Measurements from ENCODE around the gene CD207.
"Not testable (repeated sequence)": the region's sequence is repeated elsewhere in the genome, so short reads cannot be mapped to it uniquely, and the experiment has no call there.

CD207 gene

GRCh38 chr2:70835643-70836042 is at the start of gene CD207:
Gene CD207 (minus strand): TSS chr2:70835816. CDS start chr2:70835776, 40 bp downstream.
- no peaks in the 10 kb centered on the region for H3K36me3 Mint-ChIP-seq (ENCODE audit: insufficient read depth)

GRCh38 chr2:70878543-70878942 is 42.9 kb upstream of the CD207 start:
- peaks cover 98% of the 10 kb centered on the region for H3K27me3 Mint-ChIP-seq
- H3K27ac Mint-ChIP-seq (ENCODE audit: low read depth); H3K36me3 Mint-ChIP-seq (ENCODE audit: insufficient read depth); H3K4me1 Mint-ChIP-seq; ATAC-seq (replicated peaks; ENCODE audit: extremely low read depth, poor library complexity, severe bottlenecking); DNase-seq (ENCODE audit: low spot score in 2 of 2); H3K4me3 Mint-ChIP-seq; H3K9me3 Mint-ChIP-seq: not testable (repeated sequence)

More at GRCh38 chr2:70835643-70836042, at the start of gene CD207:
- Mint-ChIP-seq H3K27me3 (no peaks in the 10 kb centered on the region), H3K4me1 (no peaks in the 10 kb centered on the region), H3K27ac (ENCODE audit: low read depth) (peak within 1 kb of the TSS; percentile 75), H3K4me3 (no peak within 1 kb of the TSS), H3K9me3 (no peaks in the 10 kb centered on the region)
- ATAC-seq (replicated peaks; ENCODE audit: extremely low read depth, poor library complexity, severe bottlenecking) = no peak
- no peak for DNase-seq (ENCODE audit: low spot score in 2 of 2)

GRCh38 chr2:70876138-70876537 is 40.5 kb upstream of the CD207 start:
- not testable (repeated sequence) for H3K36me3 Mint-ChIP-seq (ENCODE audit: insufficient read depth); H3K9me3 Mint-ChIP-seq; H3K27ac Mint-ChIP-seq (ENCODE audit: low read depth); H3K4me1 Mint-ChIP-seq; DNase-seq (ENCODE audit: low spot score in 2 of 2); H3K4me3 Mint-ChIP-seq; ATAC-seq (replicated peaks; ENCODE audit: extremely low read depth, poor library complexity, severe bottlenecking)
- H3K27me3 Mint-ChIP-seq = peaks cover 98% of the 10 kb centered on the region

- Mint-ChIP-seq H3K36me3 (ENCODE audit: insufficient read depth) (peaks cover 3% of the 10 kb centered on the region), H3K4me1 (peaks cover 7% of the 10 kb centered on the region), H3K27me3 (peaks cover 72% of the 10 kb centered on the region), H3K9me3 (no peaks in the 10 kb centered on the region), H3K27ac (ENCODE audit: low read depth) (no peak overlapping the region), H3K4me3 (no peak overlapping the region)
- ATAC-seq (replicated peaks; ENCODE audit: extremely low read depth, poor library complexity, severe bottlenecking) = no peak
- DNase-seq (ENCODE audit: low spot score in 2 of 2) = no peak
Measured at GRCh38 chr2:70873541-70873940, 37.9 kb upstream of the CD207 start.

GRCh38 chr2:70871398-70872211 is 36.0 kb upstream of the CD207 start:
- H3K27me3 Mint-ChIP-seq = peaks cover 53% of the 10 kb centered on the region
- H3K27ac Mint-ChIP-seq (ENCODE audit: low read depth) = no peak overlapping the region
- peak overlapping the region; percentile 36 for H3K4me3 Mint-ChIP-seq
- ATAC-seq (replicated peaks; ENCODE audit: extremely low read depth, poor library complexity, severe bottlenecking) = peak; percentile 68
- no peaks in the 10 kb centered on the region for H3K9me3 Mint-ChIP-seq
- peaks cover 7% of the 10 kb centered on the region for H3K4me1 Mint-ChIP-seq
- H3K36me3 Mint-ChIP-seq (ENCODE audit: insufficient read depth) = peaks cover 2% of the 10 kb centered on the region
- DNase-seq (ENCODE audit: low spot score in 2 of 2) = peak; percentile 57 to 71

GRCh38 chr2:70870790-70871189 is 35.2 kb upstream of the CD207 start:
- no peak overlapping the region for H3K4me3 Mint-ChIP-seq
- no peaks in the 10 kb centered on the region for H3K9me3 Mint-ChIP-seq
- H3K27me3 Mint-ChIP-seq = peaks cover 44% of the 10 kb centered on the region
- H3K36me3 Mint-ChIP-seq (ENCODE audit: insufficient read depth) = peaks cover 2% of the 10 kb centered on the region
- DNase-seq (ENCODE audit: low spot score in 2 of 2) = no peak
- peaks cover 7% of the 10 kb centered on the region for H3K4me1 Mint-ChIP-seq
- no peak overlapping the region for H3K27ac Mint-ChIP-seq (ENCODE audit: low read depth)
- ATAC-seq (replicated peaks; ENCODE audit: extremely low read depth, poor library complexity, severe bottlenecking) = no peak

GRCh38 chr2:70868970-70869369 is 33.4 kb upstream of the CD207 start:
- Mint-ChIP-seq H3K4me1 (peaks cover 7% of the 10 kb centered on the region), H3K27ac (ENCODE audit: low read depth) (no peak overlapping the region), H3K36me3 (ENCODE audit: insufficient read depth) (peaks cover 2% of the 10 kb centered on the region), H3K9me3 (no peaks in the 10 kb centered on the region), H3K27me3 (peaks cover 28% of the 10 kb centered on the region), H3K4me3 (no peak overlapping the region)
- ATAC-seq (replicated peaks; ENCODE audit: extremely low read depth, poor library complexity, severe bottlenecking) = no peak
- no peak for DNase-seq (ENCODE audit: low spot score in 2 of 2)

- ATAC-seq (replicated peaks; ENCODE audit: extremely low read depth, poor library complexity, severe bottlenecking) = no peak
- H3K36me3 Mint-ChIP-seq (ENCODE audit: insufficient read depth) = no peaks in the 10 kb centered on the region
Measured at GRCh38 chr2:70861777-70862625, 26.4 kb upstream of the CD207 start.

GRCh38 chr2:70855667-70856066 is 20.1 kb upstream of the CD207 start:
- H3K27me3 Mint-ChIP-seq = no peaks in the 10 kb centered on the region
- peaks cover 24% of the 10 kb centered on the region for H3K4me1 Mint-ChIP-seq
- ATAC-seq (replicated peaks; ENCODE audit: extremely low read depth, poor library complexity, severe bottlenecking) (no peak), DNase-seq (ENCODE audit: low spot score in 2 of 2) (no peak)
- H3K4me3 Mint-ChIP-seq = no peak overlapping the region
- H3K9me3 Mint-ChIP-seq = no peaks in the 10 kb centered on the region
- no peak overlapping the region for H3K27ac Mint-ChIP-seq (ENCODE audit: low read depth)
- peaks cover 2% of the 10 kb centered on the region for H3K36me3 Mint-ChIP-seq (ENCODE audit: insufficient read depth)

More at GRCh38 chr2:70861777-70862625, 26.4 kb upstream of the CD207 start:
- Mint-ChIP-seq H3K4me3 (no peak overlapping the region), H3K27ac (ENCODE audit: low read depth) (no peak overlapping the region), H3K27me3 (peaks cover 26% of the 10 kb centered on the region), H3K9me3 (no peaks in the 10 kb centered on the region), H3K4me1 (peaks cover 6% of the 10 kb centered on the region)
- peak; percentile 50 to 62 for DNase-seq (ENCODE audit: low spot score in 2 of 2)

- H3K9me3 Mint-ChIP-seq = no peaks in the 10 kb centered on the region
- no peak overlapping the region for H3K27ac Mint-ChIP-seq (ENCODE audit: low read depth)
- ATAC-seq (replicated peaks; ENCODE audit: extremely low read depth, poor library complexity, severe bottlenecking) = no peak
- peaks cover 32% of the 10 kb centered on the region for H3K4me1 Mint-ChIP-seq
- no peak for DNase-seq (ENCODE audit: low spot score in 2 of 2)
- H3K4me3 Mint-ChIP-seq = no peak overlapping the region
- no peaks in the 10 kb centered on the region for H3K27me3 Mint-ChIP-seq
- peaks cover 2% of the 10 kb centered on the region for H3K36me3 Mint-ChIP-seq (ENCODE audit: insufficient read depth)
Measured at GRCh38 chr2:70854411-70854810, 18.8 kb upstream of the CD207 start.

GRCh38 chr2:70852824-70853223 is 17.2 kb upstream of the CD207 start:
- no peak overlapping the region for H3K4me3 Mint-ChIP-seq
- H3K4me1 Mint-ChIP-seq = peaks cover 32% of the 10 kb centered on the region
- ATAC-seq (replicated peaks; ENCODE audit: extremely low read depth, poor library complexity, severe bottlenecking) (no peak), DNase-seq (ENCODE audit: low spot score in 2 of 2) (no peak)
- H3K27me3 Mint-ChIP-seq = no peaks in the 10 kb centered on the region
- H3K36me3 Mint-ChIP-seq (ENCODE audit: insufficient read depth) = peaks cover 2% of the 10 kb centered on the region
- H3K9me3 Mint-ChIP-seq = no peaks in the 10 kb centered on the region
- peak overlapping the region; percentile 60 for H3K27ac Mint-ChIP-seq (ENCODE audit: low read depth)

GRCh38 chr2:70851704-70852103 is 16.1 kb upstream of the CD207 start:
- H3K4me1 Mint-ChIP-seq = peaks cover 32% of the 10 kb centered on the region

More at GRCh38 chr2:70851704-70852103, 16.1 kb upstream of the CD207 start:
- peaks cover 2% of the 10 kb centered on the region for H3K36me3 Mint-ChIP-seq (ENCODE audit: insufficient read depth)
- no peaks in the 10 kb centered on the region for H3K27me3 Mint-ChIP-seq
- H3K9me3 Mint-ChIP-seq = no peaks in the 10 kb centered on the region
- DNase-seq (ENCODE audit: low spot score in 2 of 2) (peak in 1 of 2 donors; percentile 16), ATAC-seq (replicated peaks; ENCODE audit: extremely low read depth, poor library complexity, severe bottlenecking) (peak; percentile 95)
- peak overlapping the region; percentile 53 for H3K4me3 Mint-ChIP-seq
- peak overlapping the region; percentile 60 for H3K27ac Mint-ChIP-seq (ENCODE audit: low read depth)

Data from central memory CD8-positive, alpha-beta T cell (primary cell).